SK-N-SH (cell line): ENCODE measurements around the gene PDXDC1.
"Not testable (repeated sequence)": the region's sequence is repeated elsewhere in the genome, so short reads cannot be mapped to it uniquely, and the experiment has no call there.

Source experiments
- CTCF ChIP-seq: fragments of 200-600 bp; sonication (generic); IDR thresholded peaks from 2 replicates; pipeline ENCODE4 v1.6.1; 2017; ENCODE audit warnings: antibody characterized with exemption, mild to moderate bottlenecking, moderate library complexity
- EP300 ChIP-seq, 2 experiments: IDR thresholded peaks; 2 replicates each; pipeline versions ENCODE4 v1.4.0 to v1.6.1; 2012; ENCODE audit warnings: borderline replicate concordance in 1 of 2, low read depth in 1 of 2, low read length in 1 of 2
- EZH2phosphoT487 ChIP-seq: fragments of 200-600 bp; sonication (generic); IDR thresholded peaks from 2 replicates; pipeline ENCODE4 v1.6.1; 2017; ENCODE audit warnings: low read depth, mixed run types, mild to moderate bottlenecking, antibody characterized with exemption, moderate library complexity, borderline replicate concordance
- JUND ChIP-seq: IDR thresholded peaks from 2 replicates; pipeline ENCODE4 v1.4.0; 2012
- POLR2AphosphoS5 ChIP-seq: IDR thresholded peaks from 2 replicates; pipeline ENCODE4 v1.6.1; 2012; ENCODE audit warnings: low read depth, low read length
- RAD21 ChIP-seq: IDR thresholded peaks from 2 replicates; pipeline ENCODE4 v1.6.1; 2012; ENCODE audit warnings: mild to moderate bottlenecking, low read length
- TCF12 ChIP-seq: IDR thresholded peaks from 2 replicates; pipeline ENCODE4 v1.4.0; 2012
- ZBTB33 ChIP-seq: IDR thresholded peaks from 2 replicates; pipeline ENCODE4 v1.4.0; 2012; ENCODE audit warnings: low read depth, borderline replicate concordance

- not testable (repeated sequence) for TF ChIP-seq CTCF; RAD21; EP300 (IDR thresholded peaks at IDR 0.05; ENCODE audit: borderline replicate concordance in 1 of 2, low read depth in 1 of 2, low read length in 1 of 2); TCF12; JUND; EZH2phosphoT487; ZBTB33; POLR2AphosphoS5
Observed at GRCh38 chr16:15066690-15067089, 91.9 kb downstream of the PDXDC1 start.
